Skeletal muscle cell (primary cell): ENCODE measurements around the gene ZC3H12D.

Source experiments
- DNase-seq: peaks from one replicate; pipeline ENCODE4 v3.0.0-alpha.2; 2010; ENCODE audit warnings: low read depth
- H3K4me3 ChIP-seq: 2 replicates; pipeline ENCODE4 v1.5.1; 2011; ENCODE audit warnings: low read depth, mild to moderate bottlenecking, control low read depth, low read length, moderate library complexity

The ZC3H12D gene

GRCh38 chr6:149428606-149429005 is 56.2 kb downstream of the ZC3H12D start:
- H3K4me3 ChIP-seq: no peak overlapping the region
- DNase-seq: no peak

- H3K4me3 ChIP-seq: no peak overlapping the region
- no peak for DNase-seq
These were observed 59.1 kb downstream of the ZC3H12D start for GRCh38 chr6:149425754-149426153.

GRCh38 chr6:149425224-149425623 is 59.6 kb downstream of the ZC3H12D start:
- H3K4me3 ChIP-seq: no peak overlapping the region
- DNase-seq: no peak

- no peak for DNase-seq
- no peak overlapping the region for H3K4me3 ChIP-seq
These were observed 60.8 kb downstream of the ZC3H12D start for GRCh38 chr6:149423964-149424440.

- H3K4me3 ChIP-seq: no peak overlapping the region
- DNase-seq: no peak
These were observed 62.2 kb downstream of the ZC3H12D start for GRCh38 chr6:149422581-149422980.

- no peak for DNase-seq
- H3K4me3 ChIP-seq: no peak overlapping the region
These were observed 63.7 kb downstream of the ZC3H12D start for GRCh38 chr6:149421132-149421531.

- H3K4me3 ChIP-seq: no peak overlapping the region
- no peak for DNase-seq
These were observed 65.0 kb downstream of the ZC3H12D start for GRCh38 chr6:149419696-149420404.

- no peak for DNase-seq
These were observed 70.0 kb downstream of the ZC3H12D start for GRCh38 chr6:149414821-149415220.

GRCh38 chr6:149414009-149414408 is 70.8 kb downstream of the ZC3H12D start:
- no peak overlapping the region for H3K4me3 ChIP-seq
- DNase-seq: no peak

More at GRCh38 chr6:149414821-149415220, 70.0 kb downstream of the ZC3H12D start:
- H3K4me3 ChIP-seq: no peak overlapping the region

GRCh38 chr6:149410557-149410956 is 74.3 kb downstream of the ZC3H12D start:
- no peak for DNase-seq
- no peak overlapping the region for H3K4me3 ChIP-seq

GRCh38 chr6:149409617-149410016 is 75.2 kb downstream of the ZC3H12D start:
- DNase-seq: no peak

GRCh38 chr6:149405823-149406765 is 78.7 kb downstream of the ZC3H12D start:
- DNase-seq: no peak
- no peak overlapping the region for H3K4me3 ChIP-seq

More at GRCh38 chr6:149409617-149410016, 75.2 kb downstream of the ZC3H12D start:
- H3K4me3 ChIP-seq: no peak overlapping the region

GRCh38 chr6:149403534-149403933 is 81.3 kb downstream of the ZC3H12D start:
- no peak for DNase-seq
- H3K4me3 ChIP-seq: no peak overlapping the region

- H3K4me3 ChIP-seq: no peak within 1 kb of the TSS
- no peak for DNase-seq
These were observed 84.8 kb downstream of the ZC3H12D start, which contains the start of gene SUMO4 for GRCh38 chr6:149400050-149400449. SUMO4 (plus strand) TSS chr6:149400262; CDS start chr6:149400392, 130 bp downstream.

GRCh38 chr6:149397384-149397783 is 87.4 kb downstream of the ZC3H12D start:
- DNase-seq: no peak
- no peak overlapping the region for H3K4me3 ChIP-seq
